ENCODE measurements around the gene NCOR2.
A peak's percentile ranks its signal among the peaks of the same experiment; 100 is the strongest.
"Not testable (repeated sequence)": the region's sequence is repeated elsewhere in the genome, so short reads cannot be mapped to it uniquely, and the experiment has no call there.

Gene NCOR2

GRCh38 chr12:124592481-124593160 lies 25.2 kb upstream of the NCOR2 start:
- TF ChIP-seq CTCF (IDR thresholded peaks at IDR 0.05; ENCODE audit: control insufficient read depth, extremely low read depth, insufficient read depth) = no peak
- no peak overlapping the region for H3K4me3 ChIP-seq (ENCODE audit: low read depth, low read length)
- no peak for DNase-seq (ENCODE audit: low read depth)

GRCh38 chr12:124592050-124592449 lies 24.6 kb upstream of the NCOR2 start:
- DNase-seq (ENCODE audit: low read depth) = no peak
- no peak for TF ChIP-seq CTCF (IDR thresholded peaks at IDR 0.05; ENCODE audit: control insufficient read depth, extremely low read depth, insufficient read depth)
- no peak overlapping the region for H3K4me3 ChIP-seq (ENCODE audit: low read depth, low read length)

- no peak overlapping the region for H3K4me3 ChIP-seq (ENCODE audit: low read depth, low read length)
- TF ChIP-seq CTCF (IDR thresholded peaks at IDR 0.05; ENCODE audit: control insufficient read depth, extremely low read depth, insufficient read depth) = no peak
- DNase-seq (ENCODE audit: low read depth) = no peak
These were observed 23.0 kb upstream of the NCOR2 start for GRCh38 chr12:124590447-124590846.

- no peak overlapping the region for H3K4me3 ChIP-seq (ENCODE audit: low read depth, low read length)
- no peak for TF ChIP-seq CTCF (IDR thresholded peaks at IDR 0.05; ENCODE audit: control insufficient read depth, extremely low read depth, insufficient read depth)
- DNase-seq (ENCODE audit: low read depth) = no peak
These were observed 21.4 kb upstream of the NCOR2 start for GRCh38 chr12:124588751-124589267.

- no peak overlapping the region for H3K4me3 ChIP-seq (ENCODE audit: low read depth, low read length)
- TF ChIP-seq CTCF (IDR thresholded peaks at IDR 0.05; ENCODE audit: control insufficient read depth, extremely low read depth, insufficient read depth) = no peak
- DNase-seq (ENCODE audit: low read depth) = no peak
These were observed 20.7 kb upstream of the NCOR2 start for GRCh38 chr12:124588018-124588634.

- peak; percentile 49 for DNase-seq (ENCODE audit: low read depth)
- no peak for TF ChIP-seq CTCF (IDR thresholded peaks at IDR 0.05; ENCODE audit: control insufficient read depth, extremely low read depth, insufficient read depth)
- no peak overlapping the region for H3K4me3 ChIP-seq (ENCODE audit: low read depth, low read length)
These were observed 19.3 kb upstream of the NCOR2 start for GRCh38 chr12:124586756-124587155.

- not testable (repeated sequence) for H3K4me3 ChIP-seq (ENCODE audit: low read depth, low read length); DNase-seq (ENCODE audit: low read depth)
These were observed 17.1 kb upstream of the NCOR2 start for GRCh38 chr12:124584494-124584893.

Data from LNCaP clone FGC (cell line).